ENCODE measurements around the gene PTGR3.

Gene PTGR3, protein sequence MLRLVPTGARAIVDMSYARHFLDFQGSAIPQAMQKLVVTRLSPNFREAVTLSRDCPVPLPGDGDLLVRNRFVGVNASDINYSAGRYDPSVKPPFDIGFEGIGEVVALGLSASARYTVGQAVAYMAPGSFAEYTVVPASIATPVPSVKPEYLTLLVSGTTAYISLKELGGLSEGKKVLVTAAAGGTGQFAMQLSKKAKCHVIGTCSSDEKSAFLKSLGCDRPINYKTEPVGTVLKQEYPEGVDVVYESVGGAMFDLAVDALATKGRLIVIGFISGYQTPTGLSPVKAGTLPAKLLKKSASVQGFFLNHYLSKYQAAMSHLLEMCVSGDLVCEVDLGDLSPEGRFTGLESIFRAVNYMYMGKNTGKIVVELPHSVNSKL

DNA sequence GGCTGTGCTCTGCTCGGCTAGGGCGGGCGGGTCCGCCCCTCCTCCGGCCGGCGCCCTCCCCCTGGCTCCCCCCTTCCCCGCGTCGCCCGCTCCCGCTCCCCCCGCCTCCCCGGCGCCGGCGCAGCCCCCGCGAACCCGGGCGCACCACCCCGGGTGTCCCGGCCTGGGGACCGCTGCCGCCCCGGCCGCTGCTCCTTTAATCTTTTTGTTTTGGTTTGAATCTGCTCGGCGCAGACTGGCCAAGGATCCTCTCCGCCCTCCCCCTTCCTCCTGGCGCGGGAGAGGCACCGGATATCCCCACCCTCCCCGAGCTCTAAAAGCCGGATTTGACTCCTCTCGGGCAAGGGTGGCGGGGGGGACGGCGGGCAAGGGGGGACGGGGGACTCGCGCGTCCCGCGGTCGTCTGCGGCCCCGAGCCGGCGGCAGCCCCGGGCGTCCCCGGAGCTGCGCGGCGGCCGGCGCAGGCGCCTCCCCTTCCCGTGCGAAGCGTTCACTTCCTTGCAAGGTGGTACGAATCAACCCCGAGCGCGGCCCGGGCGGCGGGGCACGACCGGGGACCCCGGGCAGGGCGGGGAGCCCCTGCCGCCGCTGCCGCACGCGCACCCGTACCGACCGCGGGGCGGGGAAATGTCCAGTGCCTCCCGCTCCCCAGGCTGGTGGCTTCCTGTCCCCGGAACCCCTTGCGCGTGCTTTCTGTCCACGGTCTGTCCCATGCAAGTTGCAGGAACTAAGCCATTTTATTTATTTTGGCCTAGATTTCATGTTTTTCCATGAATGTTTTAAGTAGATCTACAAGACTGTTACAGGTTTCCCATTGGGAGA, at the start of gene PTGR3:
Gene PTGR3, minus strand, starts transcription at position 11 of the 822 bp plus-strand sequence. CDS start 81 bp downstream, outside the sequence.
- peak; percentile 67 to 91 for DNase-seq

DNA sequence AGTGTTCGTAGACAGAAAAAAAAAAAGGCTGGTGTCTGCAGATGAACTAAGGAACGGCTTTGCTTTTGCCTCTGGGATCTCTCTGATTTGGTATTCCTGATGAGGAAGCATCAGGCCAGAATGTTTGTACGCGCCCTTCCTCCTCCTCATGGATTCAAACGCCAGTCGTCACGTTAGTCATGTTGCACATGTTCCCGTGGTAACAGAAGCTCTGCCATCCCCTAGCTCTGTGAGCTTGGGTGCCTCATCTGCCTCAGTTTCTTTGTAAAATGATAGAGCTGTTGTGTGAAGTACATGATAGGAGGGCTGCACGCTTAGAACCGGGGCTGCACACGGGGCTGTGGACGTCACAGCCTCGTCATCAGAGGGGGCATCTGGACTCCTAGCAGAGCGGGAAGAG, 48.7 kb upstream of the PTGR3 start:
- DNase-seq, result no peak

DNA sequence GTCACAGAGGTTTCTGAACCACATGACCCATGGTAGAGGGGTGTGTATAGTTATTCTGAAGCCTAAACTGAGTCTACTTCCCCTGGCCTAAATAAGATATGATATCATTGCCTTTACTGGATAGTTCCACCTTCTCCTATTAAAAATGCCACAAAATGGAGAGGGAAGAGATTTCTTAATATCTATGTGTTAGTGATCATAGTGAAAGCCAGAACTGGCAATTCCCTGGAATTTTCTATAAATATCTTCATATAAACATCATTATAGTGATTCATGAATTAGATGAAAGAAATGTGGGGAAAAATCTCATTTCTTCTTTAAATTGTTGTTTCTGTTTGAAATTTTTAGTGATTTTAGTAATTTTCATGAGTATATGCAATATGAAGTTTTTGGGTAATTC, 47.4 kb upstream of the PTGR3 start:
- DNase-seq, result no peak

DNA sequence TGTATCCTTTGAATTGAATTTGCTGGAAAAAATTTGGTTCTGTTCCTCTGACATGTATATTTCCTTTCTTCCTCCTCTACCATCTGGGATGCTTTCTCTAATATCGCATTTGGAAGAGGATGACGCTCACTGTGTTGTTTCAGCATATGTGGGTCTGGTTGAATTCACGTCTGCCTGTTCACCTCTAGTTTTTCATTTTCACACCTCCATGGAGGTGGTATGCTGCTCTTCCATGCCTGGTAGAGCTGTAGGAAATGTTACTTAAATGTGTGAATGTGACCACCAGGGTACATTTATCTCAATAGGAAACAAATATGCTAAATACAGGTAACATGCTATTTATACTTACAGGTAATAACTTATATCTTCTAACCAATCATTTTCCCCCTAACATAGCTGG, 46.2 kb upstream of the PTGR3 start:
- no peak for DNase-seq

DNA sequence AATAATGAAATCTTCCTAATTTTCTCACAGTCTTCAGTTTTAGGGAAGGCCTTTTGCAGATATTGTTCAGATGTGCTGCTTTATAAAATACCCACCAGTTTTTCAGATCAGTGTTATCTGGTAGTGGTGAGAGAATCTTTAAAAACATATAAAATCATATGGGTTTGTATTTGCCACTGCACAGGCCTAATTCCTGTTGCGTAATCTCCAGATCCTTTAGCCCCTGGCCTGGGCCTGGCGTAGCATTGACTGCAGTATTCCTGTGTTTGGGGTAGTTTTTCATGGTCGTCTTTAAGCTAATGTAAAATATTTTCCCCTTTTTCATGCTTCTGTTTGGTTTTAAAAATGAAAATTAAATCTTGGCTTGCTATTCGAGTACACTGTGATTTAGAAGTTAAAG, 44.8 kb upstream of the PTGR3 start:
- peak in 1 of 2 experiments; percentile 11 for DNase-seq

DNA sequence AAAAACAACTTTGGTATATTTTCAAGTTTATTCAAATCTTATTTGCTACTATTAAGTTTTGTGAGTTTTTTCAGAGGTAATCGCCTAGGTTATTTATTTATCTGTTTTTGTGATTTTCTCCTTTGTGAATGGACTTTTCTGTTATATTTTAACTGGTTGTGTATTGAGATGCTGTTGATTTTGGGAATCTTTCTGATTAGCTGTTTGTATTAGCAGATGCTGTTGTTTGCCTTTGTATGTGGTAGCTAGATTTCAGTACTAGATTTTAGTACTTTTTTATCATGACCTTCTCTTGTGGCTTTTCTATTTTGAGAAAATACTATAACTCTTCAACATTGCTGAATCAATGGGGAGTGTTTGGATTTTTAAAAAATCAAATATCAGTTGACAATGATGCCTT, 44.1 kb upstream of the PTGR3 start:
- DNase-seq, result no peak

DNA sequence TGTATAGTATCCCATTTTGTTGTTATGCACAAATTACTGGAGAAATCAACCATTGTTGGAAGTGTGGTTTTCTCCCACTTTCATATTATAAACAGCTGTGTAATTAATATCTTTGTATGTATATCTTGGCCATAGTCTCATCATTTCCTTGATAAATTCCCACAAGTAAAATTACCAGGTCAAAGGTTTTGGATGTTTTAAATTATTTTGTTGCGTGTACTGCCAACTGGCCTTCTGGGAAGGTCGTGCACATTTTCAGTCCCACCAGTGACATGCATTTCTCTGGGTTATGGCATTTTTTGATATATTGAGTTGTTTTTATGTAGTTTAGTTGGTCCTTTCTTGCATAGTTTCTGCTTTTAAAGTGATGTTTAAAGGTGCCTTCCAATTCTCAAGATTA, 43.2 kb upstream of the PTGR3 start:
- DNase-seq, result no peak

DNA sequence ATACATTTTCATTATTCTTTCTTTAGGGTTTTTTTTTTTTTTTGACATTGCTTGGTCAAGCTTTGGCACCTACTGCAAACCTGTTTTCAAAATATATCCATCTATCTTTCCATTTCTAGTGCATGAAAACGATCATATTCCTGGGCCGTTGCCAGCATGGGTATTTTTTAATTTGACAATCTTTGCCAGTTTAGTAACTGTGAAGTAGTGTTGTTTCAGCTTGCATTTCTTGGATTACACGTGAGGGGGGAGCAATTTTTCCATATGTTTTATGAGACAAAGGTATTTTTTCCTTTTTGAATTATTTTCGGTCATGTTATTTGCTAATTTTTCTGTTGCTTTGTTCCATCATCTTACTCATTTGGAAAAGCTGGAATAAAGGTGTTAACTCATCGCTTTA, 42.5 kb upstream of the PTGR3 start:
- DNase-seq, result no peak

DNA sequence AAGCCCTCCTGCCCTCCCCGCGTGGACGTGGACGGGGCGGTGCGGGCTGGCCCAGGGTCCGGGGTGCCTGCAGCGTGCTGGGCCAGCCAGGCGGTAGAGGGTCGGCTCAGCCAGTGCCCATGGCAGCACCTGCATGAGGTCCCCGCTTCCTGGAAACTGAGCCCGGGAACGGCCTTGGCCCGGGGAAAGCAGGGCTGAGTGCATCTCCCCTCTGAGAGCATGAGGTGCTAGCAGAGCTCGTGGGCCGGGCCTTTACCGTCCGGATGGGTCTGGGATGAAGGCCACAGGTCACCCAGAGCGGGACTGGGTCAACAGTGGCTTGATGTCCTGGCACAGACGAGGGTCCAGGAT, 41.5 kb upstream of the PTGR3 start:
- peak in 1 of 2 experiments; percentile 8 for DNase-seq

DNA sequence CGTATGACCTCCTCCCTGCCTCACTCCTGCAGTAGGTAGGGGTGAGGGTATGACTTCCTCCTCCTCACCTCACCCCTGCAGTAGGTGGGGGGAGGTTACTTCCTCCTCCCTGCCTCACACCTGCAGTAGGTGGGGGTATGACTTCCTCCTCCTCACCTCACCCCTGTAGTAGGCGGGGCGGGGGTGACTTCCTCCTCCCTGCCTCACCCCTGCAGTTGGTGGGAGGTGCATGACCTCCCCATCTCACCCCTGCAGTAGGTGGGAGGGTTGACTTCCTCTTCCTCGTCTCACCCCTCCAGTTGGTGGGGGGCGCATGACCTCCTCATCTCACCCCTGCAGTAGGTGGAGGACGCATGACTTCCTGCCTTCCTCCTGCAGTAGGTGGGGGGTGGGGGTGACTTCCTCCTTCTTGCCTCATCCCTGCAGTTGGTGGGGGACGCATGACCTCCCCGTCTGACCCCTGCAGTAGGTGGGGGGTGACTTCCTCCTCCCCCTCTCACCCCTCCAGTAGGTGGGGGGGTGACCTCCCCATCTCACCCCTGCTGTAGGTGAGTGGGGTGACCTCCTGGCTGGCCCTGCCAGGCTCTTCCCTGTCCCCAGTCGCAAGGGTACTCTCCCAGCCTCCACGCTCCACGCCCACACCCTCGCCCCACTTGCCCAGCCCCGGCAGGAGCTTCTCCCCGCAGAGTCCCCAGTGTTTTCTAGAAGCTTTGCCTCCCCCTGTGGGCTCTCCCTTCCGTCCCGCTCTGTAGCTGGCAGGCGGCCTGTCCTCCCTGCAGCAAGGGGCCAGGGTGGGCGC, 40.9 kb upstream of the PTGR3 start:
- no peak for DNase-seq

DNA sequence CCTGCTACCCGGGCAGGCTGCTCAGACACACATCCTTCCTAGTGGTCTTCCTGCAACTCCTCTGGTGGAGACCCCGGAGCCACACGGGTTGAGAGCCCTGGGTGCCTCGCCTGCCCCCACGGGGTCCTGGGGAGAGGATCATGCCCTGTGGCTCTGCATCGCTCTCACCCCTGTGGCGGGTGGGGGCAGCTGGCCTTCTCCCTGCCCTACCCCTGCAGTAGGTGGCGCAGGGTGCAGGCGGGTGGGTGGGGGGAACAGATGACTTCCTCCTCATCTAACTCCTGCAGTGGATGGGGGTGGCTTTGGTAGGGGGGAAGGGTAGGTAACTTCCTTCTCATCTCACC, 40.2 kb upstream of the PTGR3 start:
- DNase-seq, result peak in 1 of 2 experiments; percentile 40

DNA sequence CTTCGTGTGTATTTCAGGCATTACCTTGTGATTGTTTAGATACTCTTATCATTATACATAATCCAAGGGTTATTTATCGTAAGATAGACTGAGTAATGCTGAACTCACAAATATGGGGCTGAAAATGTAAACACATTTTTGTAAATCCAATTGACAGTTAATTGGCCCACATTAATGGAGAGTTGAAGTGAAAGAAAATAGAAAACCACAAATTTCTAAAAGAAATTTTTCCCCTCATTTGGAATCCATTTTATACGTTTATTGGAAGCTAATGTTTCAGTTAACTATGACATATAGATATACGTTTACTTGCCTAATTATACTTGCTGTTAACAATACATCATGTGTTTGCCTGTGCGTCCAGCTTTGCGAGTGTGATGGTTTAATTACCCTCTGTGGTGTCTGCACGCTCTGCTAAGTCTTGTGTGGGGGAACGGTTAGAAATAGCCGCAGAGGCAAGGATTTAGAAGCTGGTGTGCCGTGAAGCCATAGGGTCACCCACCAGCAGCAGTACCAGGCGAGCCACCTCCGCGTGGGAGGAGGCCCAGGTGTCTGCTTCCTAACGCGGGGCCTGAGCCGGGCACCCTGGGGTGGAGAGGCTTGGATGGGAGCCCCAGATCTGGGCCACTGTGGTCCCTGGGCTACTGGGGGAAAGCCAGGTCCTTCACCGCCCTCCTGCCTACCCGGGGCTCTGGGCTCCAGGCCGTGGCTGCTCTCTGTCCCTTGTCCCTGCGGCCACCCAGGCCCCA, 39.7 kb upstream of the PTGR3 start:
- peak; percentile 84 to 85 for DNase-seq

DNA sequence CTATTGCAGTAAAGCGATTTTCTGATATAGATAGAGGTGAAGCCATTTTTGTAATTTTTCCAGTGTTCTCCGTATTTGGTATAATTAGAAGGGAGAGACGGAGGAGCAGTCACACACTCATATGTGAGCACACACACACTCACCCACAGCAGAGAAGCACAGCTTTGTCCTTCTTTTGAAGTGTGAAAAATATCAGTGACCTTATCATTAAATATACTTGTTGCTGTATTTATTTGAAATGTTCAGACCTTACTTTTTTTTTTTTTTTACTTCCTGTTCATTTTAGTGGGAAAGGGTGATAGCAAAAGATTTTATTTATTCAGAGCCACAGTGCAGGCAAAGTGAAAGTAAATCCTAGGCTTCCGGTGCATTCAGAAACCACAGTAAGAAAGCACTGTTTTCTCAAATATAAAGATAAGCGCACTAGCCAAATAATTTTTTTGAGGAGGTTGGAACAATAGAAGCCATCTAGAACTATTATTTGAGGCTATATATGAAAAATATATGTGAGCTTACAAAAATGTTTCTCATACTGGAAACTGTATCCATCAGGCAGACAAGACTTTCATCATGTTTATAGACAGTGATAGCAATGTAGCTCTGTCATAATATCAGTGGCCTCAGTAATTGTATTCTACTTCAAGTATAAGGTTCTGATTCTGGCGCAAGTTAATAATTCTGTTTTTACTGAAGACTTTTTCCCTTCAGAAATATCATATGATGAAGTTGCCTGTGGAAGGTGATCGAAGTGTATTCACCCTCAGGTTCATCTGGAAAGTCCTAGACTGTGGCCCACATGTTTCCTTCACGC, 38.9 kb upstream of the PTGR3 start:
- peak; percentile 49 to 53 for DNase-seq

DNA sequence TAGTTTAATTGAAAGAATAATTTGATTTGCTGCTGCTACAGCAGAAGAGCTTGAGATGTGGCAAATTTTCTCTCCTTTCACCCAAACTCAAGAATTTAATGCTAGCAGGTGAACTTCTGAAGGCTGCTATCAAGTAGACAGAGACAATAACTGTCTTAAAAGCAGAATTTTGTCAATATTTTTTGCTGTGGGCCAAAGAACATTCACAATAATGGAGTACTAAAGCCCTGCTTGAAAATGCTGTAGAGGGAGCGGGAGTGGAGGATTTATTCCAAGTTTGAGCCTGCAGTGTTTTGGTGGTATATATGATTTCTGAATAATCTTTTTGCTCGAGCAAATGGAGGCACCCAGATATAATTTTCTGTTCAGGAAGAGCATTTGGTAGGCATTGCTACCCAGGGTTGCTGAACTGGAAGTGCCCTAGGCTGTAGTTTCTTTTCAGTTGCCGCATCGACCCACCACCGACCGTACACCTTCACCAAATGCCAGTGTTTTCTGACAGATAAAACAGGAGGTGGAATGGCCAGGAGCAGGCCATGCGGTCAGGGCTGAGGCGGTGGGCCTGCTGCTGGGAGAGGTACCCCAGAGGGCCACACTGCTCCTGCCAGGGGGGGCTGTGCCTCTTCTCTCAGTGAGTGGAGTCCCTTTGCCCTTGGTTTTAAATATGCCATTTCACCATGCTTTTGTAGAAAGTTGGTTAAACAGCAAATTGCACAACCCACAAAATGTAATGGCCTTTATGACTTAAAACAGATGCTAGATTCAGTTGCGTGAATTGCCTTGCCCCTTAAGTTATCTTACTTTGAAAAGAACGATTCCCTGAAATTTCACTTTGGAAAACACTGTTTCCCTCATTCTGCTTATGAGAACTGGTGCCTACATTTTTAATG, 38.0 kb upstream of the PTGR3 start:
- peak in 1 of 2 experiments; percentile 21 for DNase-seq

DNA sequence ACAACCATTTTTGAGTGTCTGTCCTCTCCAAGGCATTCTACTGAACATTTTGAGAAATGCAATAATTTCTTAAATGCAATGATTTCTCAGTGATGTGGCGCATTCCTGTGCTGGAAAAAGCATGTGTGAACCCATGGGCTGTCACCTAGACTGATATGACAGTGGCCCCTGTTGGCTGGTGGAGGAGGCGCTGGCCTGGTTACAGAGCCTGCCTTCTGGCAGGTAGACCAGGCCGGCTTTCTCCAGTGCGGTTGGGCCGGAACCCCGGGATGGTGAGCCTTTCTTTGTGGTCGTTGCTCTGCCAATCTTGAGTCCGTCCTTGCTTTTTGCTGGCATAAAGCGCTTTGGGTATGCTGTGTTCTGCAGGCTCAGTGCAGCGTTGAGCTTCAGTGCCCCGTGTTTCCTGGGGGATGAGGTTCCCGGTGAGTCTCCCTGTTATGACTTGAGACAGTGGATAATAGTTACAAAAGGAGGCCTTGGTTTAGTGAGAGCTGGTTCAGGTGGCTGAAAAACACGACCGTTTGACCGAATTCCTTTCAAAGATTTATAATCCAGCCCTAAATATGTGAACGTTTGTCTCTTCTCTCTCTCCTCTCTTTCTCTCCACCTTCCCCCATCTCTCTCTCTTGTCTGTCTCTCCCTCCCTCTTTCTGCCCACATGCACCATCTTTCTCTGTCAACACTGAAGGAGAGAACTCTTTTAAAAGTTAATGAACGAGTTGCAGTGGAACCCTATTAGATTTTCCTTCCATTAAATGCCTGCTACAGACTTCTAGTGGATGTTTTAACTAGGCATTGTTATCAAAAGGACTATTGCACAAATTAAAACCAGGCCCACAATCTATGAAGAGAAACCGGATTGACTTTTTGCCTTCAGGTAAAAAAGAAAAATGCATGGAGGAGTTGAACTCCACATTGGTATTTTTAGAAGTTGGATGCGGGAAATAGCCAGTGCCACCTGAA, 35.7 kb upstream of the PTGR3 start:
- DNase-seq, result peak in 1 of 2 experiments; percentile 77

DNA sequence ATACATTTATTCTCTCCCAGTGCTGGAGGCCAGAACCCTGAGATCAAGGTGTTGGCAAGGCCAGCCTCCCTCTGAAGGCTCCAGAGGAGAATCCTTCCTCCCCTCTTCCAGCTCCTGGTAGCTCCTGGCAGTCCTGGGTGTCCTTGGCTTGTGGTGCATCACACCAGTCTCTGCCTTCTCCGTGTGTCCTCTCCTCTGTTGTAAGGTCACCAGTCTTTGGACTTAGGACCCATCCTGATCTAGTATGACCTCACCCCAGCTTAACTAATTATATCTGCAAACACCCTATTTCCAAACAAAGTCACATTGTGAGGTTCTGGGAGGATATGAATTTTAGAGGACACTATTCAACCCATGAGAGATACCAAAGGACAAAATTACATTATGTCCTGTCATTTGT, 32.8 kb upstream of the PTGR3 start:
- no peak for DNase-seq

DNA sequence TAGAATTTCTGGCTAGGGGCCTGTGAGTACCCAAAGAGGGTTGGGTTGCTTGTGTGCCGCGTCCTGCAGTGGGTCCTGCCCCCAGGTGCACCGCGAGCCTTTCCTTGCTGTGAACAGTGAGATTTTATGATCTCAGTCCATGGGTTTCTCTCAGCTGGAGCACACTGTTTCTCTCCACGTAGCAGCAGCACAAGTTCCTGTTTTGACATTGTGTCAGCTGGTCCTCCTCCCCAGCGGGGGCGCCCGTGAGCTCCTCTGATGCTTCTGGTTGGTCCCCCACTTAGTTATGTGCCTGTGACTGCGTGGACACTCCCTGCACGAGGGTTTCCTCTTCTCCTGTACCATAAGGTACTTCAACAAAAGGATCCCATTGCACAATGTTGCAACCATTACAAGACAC, 31.5 kb upstream of the PTGR3 start:
- DNase-seq, result no peak

DNA sequence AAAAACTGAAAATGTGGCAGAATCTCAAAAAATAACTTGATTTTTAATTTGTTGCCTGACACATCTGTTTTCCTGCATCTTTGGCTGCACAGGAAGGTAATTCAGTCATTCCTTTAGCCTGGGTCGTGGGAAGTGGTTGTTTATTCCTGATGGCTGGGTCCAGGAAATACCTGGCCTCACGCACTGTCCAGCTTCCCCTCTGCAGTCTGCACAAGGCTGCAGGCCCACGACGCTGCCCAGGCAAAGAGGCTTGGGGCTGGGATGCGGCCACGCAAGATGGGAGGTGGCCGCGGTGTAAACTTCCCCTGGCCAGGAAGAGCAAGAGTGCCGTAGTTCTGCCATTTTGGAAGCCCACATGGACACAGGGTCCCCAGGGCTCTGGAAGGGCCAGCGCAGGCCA, 29.8 kb upstream of the PTGR3 start:
- no peak for DNase-seq

DNA sequence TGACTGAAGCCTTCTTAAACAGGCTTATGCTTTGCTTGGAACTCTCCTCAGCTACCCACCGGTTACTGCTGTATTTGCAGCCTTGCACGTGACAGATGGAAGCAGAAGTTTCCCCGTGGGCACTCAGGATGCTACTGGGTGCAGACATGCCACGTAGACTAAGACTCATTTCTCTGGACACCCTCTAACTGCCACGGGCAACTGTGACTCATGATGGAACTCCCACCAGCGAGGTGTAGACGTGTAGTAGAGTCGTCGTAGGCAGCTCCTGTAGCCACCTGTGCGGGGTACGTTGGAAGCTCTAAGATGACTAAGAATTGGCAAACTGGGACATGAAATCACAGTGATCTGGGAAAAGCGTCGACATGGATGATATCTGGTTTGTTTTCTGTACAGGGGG, 29.2 kb upstream of the PTGR3 start:
- no peak for DNase-seq

DNA sequence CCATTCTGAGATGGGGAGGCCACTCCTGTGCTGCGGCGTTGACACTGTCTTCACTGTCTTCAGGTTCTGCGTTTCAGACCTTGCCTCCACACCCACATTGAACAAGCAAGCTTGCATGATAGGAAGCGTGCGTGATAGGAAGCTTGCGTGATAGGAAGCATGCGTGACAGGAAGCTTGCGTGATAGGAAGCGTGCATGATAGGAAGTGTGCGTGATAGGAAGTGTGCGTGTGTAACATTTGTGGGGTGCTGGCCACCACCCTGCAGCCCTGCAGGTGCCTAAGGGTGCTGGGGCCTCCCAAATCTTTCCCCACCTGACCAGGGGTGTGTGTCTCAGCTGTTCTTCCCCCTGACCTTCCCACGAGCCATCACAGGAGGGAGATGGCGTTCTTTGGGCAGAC, 27.0 kb upstream of the PTGR3 start:
- DNase-seq, result no peak

All from NCI-H526 (cell line).